ENCODE data around the gene SYCN.

GRCh38 chr19:39190768-39191167 is 13.3 kb downstream of the SYCN start:
- no peak for TF ChIP-seq CTCF (IDR thresholded peaks at IDR 0.05)
- TF ChIP-seq POLR2A (IDR thresholded peaks at IDR 0.05) = no peak

Data from lower leg skin (tissue), 3 donors.